A549 treated with ZK216348 at 1 μM for 4 hours (cell line): ENCODE results near the gene POU1F1. TPM values are rescaled to one million over a fixed set of nuclear protein-coding genes. Genes with fewer than 3 reads are reported as not detected.

ENCODE experiments used
- total RNA-seq: library from RNA; stranded (reverse); fragments of 200-300 nt; extraction: Qiagen RNA extraction; gene quantifications from 5 replicates; pipeline ENCODE4 v1.2.3, GENCODE V29; 2022; ENCODE audit warnings: low read depth

POU1F1 gene, protein sequence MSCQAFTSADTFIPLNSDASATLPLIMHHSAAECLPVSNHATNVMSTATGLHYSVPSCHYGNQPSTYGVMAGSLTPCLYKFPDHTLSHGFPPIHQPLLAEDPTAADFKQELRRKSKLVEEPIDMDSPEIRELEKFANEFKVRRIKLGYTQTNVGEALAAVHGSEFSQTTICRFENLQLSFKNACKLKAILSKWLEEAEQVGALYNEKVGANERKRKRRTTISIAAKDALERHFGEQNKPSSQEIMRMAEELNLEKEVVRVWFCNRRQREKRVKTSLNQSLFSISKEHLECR
- total RNA-seq = not detected in 5 replicates

DNA sequence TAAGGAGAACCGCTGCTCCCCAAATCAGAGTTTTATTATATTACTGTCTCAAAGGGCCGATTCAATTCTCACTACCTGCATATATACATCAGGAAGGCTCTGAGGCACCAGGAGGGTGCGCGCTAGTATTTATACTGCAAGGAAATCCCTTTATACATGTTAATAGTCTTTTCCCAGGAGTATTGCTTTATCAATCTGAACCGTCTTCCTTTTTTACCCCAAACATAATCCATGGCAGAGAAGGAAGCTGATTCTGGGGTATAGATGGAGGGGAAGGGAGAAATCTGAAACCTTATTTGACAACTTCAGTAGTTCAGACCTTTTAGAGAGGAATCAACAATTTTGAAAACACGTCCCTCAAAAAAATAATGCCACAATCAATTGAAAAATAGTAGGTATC is at the start of gene POU1F1:
Gene POU1F1 (minus strand): TSS at position 101 of the 400 bp plus-strand sequence. CDS start 122 bp downstream, outside the sequence.

DNA sequence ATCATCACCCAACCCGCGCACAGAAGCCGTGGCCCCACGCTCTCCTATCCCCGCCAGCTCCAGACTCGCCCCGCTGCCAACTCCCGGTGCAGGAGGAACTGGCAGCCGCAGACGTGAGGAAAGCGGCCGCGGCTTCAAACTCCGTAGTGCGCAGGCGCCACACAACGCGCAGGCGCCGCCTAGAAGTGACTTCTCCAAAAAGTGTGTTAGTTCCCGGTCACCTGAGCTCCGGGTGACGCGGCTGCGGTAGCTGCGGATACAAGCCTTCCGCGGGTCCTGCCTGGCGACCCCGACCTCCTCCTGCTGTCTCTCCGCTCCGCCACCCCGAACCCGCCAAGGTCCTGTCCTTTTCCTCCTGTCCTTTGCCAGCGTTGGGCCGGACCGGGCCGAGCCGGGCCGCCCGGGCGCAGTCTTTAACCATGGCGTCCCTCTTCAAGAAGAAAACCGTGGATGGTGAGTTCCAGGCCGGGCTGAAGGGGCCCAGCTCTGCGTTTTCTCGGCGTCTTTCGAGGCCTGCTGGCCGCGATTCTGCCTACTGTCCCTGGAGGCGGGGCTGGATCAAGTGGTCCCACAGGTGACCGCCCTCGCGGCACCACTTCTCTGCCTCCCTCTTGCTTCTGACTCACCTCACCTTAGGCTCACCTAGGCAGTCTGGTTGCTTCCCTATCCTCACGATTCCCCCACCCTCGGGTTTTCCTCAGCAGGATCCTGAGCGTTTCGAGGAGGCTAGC is 49.1 kb downstream of the POU1F1 start, which contains the start of gene CHMP2B:
Gene CHMP2B (plus strand): TSS at position 206 of the 731 bp plus-strand sequence. CDS start 214 bp downstream, at position 420.

Other genes starting within 250 kb of the POU1F1 start
- gene CHMP2B, start 49.3 kb downstream of the POU1F1 start, total RNA-seq = 86.1 to 112 TPM (median 102 TPM) in 5 replicates